Measurements from ENCODE around the gene USP36. TPM values are rescaled to one million over a fixed set of nuclear protein-coding genes. Genes with fewer than 3 reads are reported as not detected.

The USP36 gene
- total RNA-seq, 1 donor = 30.8 TPM

DNA sequence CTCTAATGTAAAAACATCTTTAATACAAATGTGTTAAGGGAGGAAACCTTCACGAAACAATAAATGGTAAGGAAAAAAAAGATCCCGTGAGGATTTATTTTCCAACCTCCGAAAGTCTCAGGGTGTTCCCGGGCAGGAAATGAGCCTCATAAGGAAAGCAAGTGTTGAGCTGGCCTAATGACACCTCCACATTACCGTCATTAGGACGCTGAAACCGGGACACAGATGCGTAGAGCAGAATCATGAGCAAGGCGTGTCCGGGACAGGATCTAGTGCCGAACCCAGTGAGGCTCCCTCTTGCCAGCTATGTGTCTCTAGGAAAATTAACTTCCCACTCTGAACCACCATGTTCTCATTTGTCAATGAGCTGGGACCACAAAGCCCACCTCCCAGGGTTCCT lies 35.8 kb downstream of the USP36 start:
- peaks cover 73% of the 10 kb centered on the region for H3K36me3 ChIP-seq (ENCODE audit: insufficient read depth, low read length)
- TF ChIP-seq, protein P1, sequence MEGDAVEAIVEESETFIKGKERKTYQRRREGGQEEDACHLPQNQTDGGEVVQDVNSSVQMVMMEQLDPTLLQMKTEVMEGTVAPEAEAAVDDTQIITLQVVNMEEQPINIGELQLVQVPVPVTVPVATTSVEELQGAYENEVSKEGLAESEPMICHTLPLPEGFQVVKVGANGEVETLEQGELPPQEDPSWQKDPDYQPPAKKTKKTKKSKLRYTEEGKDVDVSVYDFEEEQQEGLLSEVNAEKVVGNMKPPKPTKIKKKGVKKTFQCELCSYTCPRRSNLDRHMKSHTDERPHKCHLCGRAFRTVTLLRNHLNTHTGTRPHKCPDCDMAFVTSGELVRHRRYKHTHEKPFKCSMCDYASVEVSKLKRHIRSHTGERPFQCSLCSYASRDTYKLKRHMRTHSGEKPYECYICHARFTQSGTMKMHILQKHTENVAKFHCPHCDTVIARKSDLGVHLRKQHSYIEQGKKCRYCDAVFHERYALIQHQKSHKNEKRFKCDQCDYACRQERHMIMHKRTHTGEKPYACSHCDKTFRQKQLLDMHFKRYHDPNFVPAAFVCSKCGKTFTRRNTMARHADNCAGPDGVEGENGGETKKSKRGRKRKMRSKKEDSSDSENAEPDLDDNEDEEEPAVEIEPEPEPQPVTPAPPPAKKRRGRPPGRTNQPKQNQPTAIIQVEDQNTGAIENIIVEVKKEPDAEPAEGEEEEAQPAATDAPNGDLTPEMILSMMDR (IDR thresholded peaks at IDR 0.05; ENCODE audit: extremely low read depth, low read depth, low read length) = no peak
- peaks cover 7% of the 10 kb centered on the region for H3K4me1 ChIP-seq (ENCODE audit: insufficient read depth, low read length)
- H2AFZ ChIP-seq (ENCODE audit: low read length) = no peak overlapping the region
- peaks cover 52% of the 10 kb centered on the region for H3K79me2 ChIP-seq (ENCODE audit: insufficient read depth, low read length)
- H3K4me3 ChIP-seq (ENCODE audit: insufficient read depth, low read length) = no peak overlapping the region
- H3K9me3 ChIP-seq (ENCODE audit: low read depth, low read length) = no peaks in the 10 kb centered on the region
- H3K27me3 ChIP-seq (ENCODE audit: insufficient read depth, low read length) = no peaks in the 10 kb centered on the region
- no peak overlapping the region for H3K4me2 ChIP-seq (ENCODE audit: insufficient read depth, low read length)
- H3K27ac ChIP-seq (ENCODE audit: low read depth, low read length) = no peak overlapping the region
- peak; percentile 9 for DNase-seq (ENCODE audit: insufficient read length, low spot score, missing footprints)
- H4K20me1 ChIP-seq (ENCODE audit: insufficient read depth, low read length) = peaks cover 24% of the 10 kb centered on the region

DNA sequence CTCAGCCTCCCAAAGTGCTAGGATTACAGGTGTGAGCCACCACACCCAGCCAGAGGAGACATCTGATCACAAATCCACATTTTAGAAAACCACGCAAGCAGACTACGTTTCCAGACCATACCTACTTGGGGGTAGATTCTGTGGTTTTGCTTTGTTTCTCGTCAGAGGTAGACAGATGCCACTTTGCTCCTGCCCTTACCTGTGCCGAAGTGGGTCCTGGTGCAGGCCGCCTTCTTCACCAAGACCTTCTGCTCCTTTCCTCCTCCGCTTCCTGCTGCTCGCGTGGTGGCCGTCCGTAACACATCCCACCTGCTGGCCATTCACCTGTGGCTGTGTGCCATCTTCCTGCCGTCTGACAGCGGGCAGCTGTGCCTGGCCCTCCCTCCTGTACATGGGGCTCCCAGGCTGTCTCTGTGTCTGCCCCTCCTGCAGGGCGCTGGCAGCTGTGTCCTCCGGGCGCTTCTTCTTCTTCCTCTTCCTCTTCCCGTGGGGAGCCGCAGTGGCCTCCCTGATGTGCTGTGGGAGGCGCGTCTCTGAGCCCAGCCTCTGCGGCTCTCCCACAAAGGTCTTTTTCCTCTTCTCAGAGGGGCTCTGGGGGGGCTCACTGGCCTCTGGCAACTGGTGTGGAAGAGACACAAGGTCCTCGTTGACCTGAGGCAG lies 37.3 kb downstream of the USP36 start:
- peaks cover 6% of the 10 kb centered on the region for H3K4me1 ChIP-seq (ENCODE audit: insufficient read depth, low read length)
- DNase-seq (ENCODE audit: insufficient read length, low spot score, missing footprints) = peak; percentile 72
- H3K9me3 ChIP-seq (ENCODE audit: low read depth, low read length) = no peaks in the 10 kb centered on the region
- H4K20me1 ChIP-seq (ENCODE audit: insufficient read depth, low read length) = peaks cover 30% of the 10 kb centered on the region
- peaks cover 70% of the 10 kb centered on the region for H3K36me3 ChIP-seq (ENCODE audit: insufficient read depth, low read length)
- H3K79me2 ChIP-seq (ENCODE audit: insufficient read depth, low read length) = peaks cover 59% of the 10 kb centered on the region
- H2AFZ ChIP-seq (ENCODE audit: low read length) = no peak overlapping the region
- TF ChIP-seq, protein P1 (IDR thresholded peaks at IDR 0.05; ENCODE audit: extremely low read depth, low read depth, low read length) = no peak
- H3K4me3 ChIP-seq (ENCODE audit: insufficient read depth, low read length) = no peak overlapping the region
- no peak overlapping the region for H3K4me2 ChIP-seq (ENCODE audit: insufficient read depth, low read length)
- H3K27ac ChIP-seq (ENCODE audit: low read depth, low read length) = no peak overlapping the region
- H3K27me3 ChIP-seq (ENCODE audit: insufficient read depth, low read length) = no peaks in the 10 kb centered on the region

DNA sequence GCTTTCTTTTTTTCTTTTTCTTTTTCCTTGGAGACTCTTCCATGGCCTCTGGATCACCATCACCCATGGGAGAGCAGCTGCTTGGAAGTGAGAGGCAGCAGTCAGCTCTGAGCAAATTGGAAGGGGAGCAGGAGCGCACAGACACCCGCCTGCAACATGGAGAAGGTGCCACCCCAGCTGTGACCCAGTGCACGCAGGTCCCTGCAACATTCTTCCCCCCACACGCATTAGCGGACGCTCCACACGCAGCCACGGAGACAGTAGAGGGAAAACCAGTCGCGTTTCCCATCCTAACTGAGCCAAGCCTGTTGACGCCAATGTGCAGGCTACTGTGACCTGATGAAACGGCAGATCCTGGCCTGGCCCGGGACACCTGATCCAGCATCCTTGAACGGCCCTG lies 38.2 kb downstream of the USP36 start:
- TF ChIP-seq, protein P1 (IDR thresholded peaks at IDR 0.05; ENCODE audit: extremely low read depth, low read depth, low read length) = no peak
- Histone ChIP-seq H3K4me3 (ENCODE audit: insufficient read depth, low read length) (no peak overlapping the region), H3K27ac (ENCODE audit: low read depth, low read length) (no peak overlapping the region), H3K9me3 (ENCODE audit: low read depth, low read length) (no peaks in the 10 kb centered on the region), H3K36me3 (ENCODE audit: insufficient read depth, low read length) (peaks cover 73% of the 10 kb centered on the region), H4K20me1 (ENCODE audit: insufficient read depth, low read length) (peaks cover 34% of the 10 kb centered on the region), H3K27me3 (ENCODE audit: insufficient read depth, low read length) (no peaks in the 10 kb centered on the region), H2AFZ (ENCODE audit: low read length) (no peak overlapping the region), H3K4me2 (ENCODE audit: insufficient read depth, low read length) (no peak overlapping the region), H3K4me1 (ENCODE audit: insufficient read depth, low read length) (no peaks in the 10 kb centered on the region), H3K79me2 (ENCODE audit: insufficient read depth, low read length) (peaks cover 62% of the 10 kb centered on the region)
- peak; percentile 75 for DNase-seq (ENCODE audit: insufficient read length, low spot score, missing footprints)

DNA sequence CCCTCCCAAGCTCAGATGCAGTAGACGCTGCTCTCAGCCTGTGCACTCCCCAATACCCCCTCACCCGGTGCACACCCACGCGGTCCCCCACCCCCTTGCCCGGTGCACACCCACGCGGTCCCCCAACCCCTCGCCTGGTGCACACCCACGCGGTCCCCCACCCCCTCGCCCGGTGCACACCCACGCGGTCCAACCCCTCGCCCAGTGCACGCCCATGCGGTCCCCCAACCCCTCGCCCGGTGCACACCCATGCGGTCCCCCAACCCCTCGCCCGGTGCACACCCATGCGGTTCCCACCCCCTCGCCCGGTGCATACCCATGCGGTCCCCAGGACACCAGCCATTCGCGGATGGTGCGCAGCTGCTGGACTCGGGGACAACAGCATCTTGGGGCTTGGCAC lies 38.6 kb downstream of the USP36 start:
- Histone ChIP-seq H3K4me3 (ENCODE audit: insufficient read depth, low read length) (no peak overlapping the region), H3K27ac (ENCODE audit: low read depth, low read length) (no peak overlapping the region), H3K9me3 (ENCODE audit: low read depth, low read length) (no peaks in the 10 kb centered on the region), H3K4me2 (ENCODE audit: insufficient read depth, low read length) (no peak overlapping the region), H3K4me1 (ENCODE audit: insufficient read depth, low read length) (no peaks in the 10 kb centered on the region), H4K20me1 (ENCODE audit: insufficient read depth, low read length) (peaks cover 35% of the 10 kb centered on the region), H3K36me3 (ENCODE audit: insufficient read depth, low read length) (peaks cover 73% of the 10 kb centered on the region), H2AFZ (ENCODE audit: low read length) (no peak overlapping the region), H3K79me2 (ENCODE audit: insufficient read depth, low read length) (peaks cover 60% of the 10 kb centered on the region), H3K27me3 (ENCODE audit: insufficient read depth, low read length) (no peaks in the 10 kb centered on the region)
- peak; percentile 18 for DNase-seq (ENCODE audit: insufficient read length, low spot score, missing footprints)
- TF ChIP-seq, protein P1 (IDR thresholded peaks at IDR 0.05; ENCODE audit: extremely low read depth, low read depth, low read length) = no peak
